ENCODE measurements around the gene TNS3. TPM values are rescaled to one million over a fixed set of nuclear protein-coding genes. Genes with fewer than 3 reads are reported as not detected.

Gene TNS3
- total RNA-seq, 1 donor from 2014 or later: 92.9 TPM

- no peak for FAIRE-seq
- peaks cover 13% of the 10 kb centered on the region for H3K36me3 Mint-ChIP-seq (ENCODE audit: low read depth, unreplicated experiment)
- peaks cover 53% of the 10 kb centered on the region for H3K4me1 Mint-ChIP-seq (ENCODE audit: low read depth, unreplicated experiment)
- Histone ChIP-seq H3K79me2 (ENCODE audit: insufficient read depth, low read length) (peaks cover 56% of the 10 kb centered on the region), H3K9ac (ENCODE audit: low read length) (peak overlapping the region; percentile 1), H3K27ac (ENCODE audit: low read depth, low read length) (no peak overlapping the region), H3K4me1 (ENCODE audit: insufficient read depth, low read length) (peaks cover 47% of the 10 kb centered on the region), H3K27me3 (ENCODE audit: insufficient read depth, low read length) (no peaks in the 10 kb centered on the region), H4K20me1 (ENCODE audit: insufficient read depth, low read length) (peaks cover 40% of the 10 kb centered on the region), H3K4me2 (ENCODE audit: low read length) (peak overlapping the region; percentile 7), H2AFZ (ENCODE audit: low read depth, low read length) (no peak overlapping the region), H3K36me3 (ENCODE audit: insufficient read depth, low read length) (no peaks in the 10 kb centered on the region), H3K9me3 (ENCODE audit: insufficient read depth, low read depth, low read length) (no peaks in the 10 kb centered on the region), H3K4me3 (ENCODE audit: insufficient read depth, low read depth, low read length) (no peak overlapping the region)
- H3K27me3 Mint-ChIP-seq (ENCODE audit: low read depth, unreplicated experiment): no peaks in the 10 kb centered on the region
- H3K27ac Mint-ChIP-seq (ENCODE audit: unreplicated experiment): peak overlapping the region; percentile 93
- peaks cover 2% of the 10 kb centered on the region for H3K9me3 Mint-ChIP-seq (ENCODE audit: unreplicated experiment)
- peak overlapping the region; percentile 18 for H3K4me3 Mint-ChIP-seq (ENCODE audit: unreplicated experiment)
- TF ChIP-seq EZH2 (IDR thresholded peaks at IDR 0.05; ENCODE audit: insufficient read depth, low read length) (no peak), CTCF (IDR thresholded peaks at IDR 0.05; ENCODE audit: insufficient read depth, low read depth, low read length) (no peak)
- DNase-seq (ENCODE audit: low read depth): peak; percentile 80
These were observed 42.4 kb downstream of the TNS3 start for GRCh38 chr7:47539398-47540052.

- Histone ChIP-seq H2AFZ (ENCODE audit: low read depth, low read length) (no peak overlapping the region), H3K4me1 (ENCODE audit: insufficient read depth, low read length) (peaks cover 47% of the 10 kb centered on the region), H3K36me3 (ENCODE audit: insufficient read depth, low read length) (no peaks in the 10 kb centered on the region), H3K4me2 (ENCODE audit: low read length) (peak overlapping the region; percentile 7), H3K27ac (ENCODE audit: low read depth, low read length) (no peak overlapping the region), H3K9me3 (ENCODE audit: insufficient read depth, low read depth, low read length) (no peaks in the 10 kb centered on the region), H3K27me3 (ENCODE audit: insufficient read depth, low read length) (no peaks in the 10 kb centered on the region), H3K79me2 (ENCODE audit: insufficient read depth, low read length) (peaks cover 57% of the 10 kb centered on the region), H3K4me3 (ENCODE audit: insufficient read depth, low read depth, low read length) (no peak overlapping the region), H4K20me1 (ENCODE audit: insufficient read depth, low read length) (peaks cover 37% of the 10 kb centered on the region), H3K9ac (ENCODE audit: low read length) (no peak overlapping the region)
- Mint-ChIP-seq H3K9me3 (ENCODE audit: unreplicated experiment) (peaks cover 2% of the 10 kb centered on the region), H3K36me3 (ENCODE audit: low read depth, unreplicated experiment) (peaks cover 13% of the 10 kb centered on the region), H3K4me1 (ENCODE audit: low read depth, unreplicated experiment) (peaks cover 56% of the 10 kb centered on the region), H3K4me3 (ENCODE audit: unreplicated experiment) (peak overlapping the region; percentile 7), H3K27ac (ENCODE audit: unreplicated experiment) (peak overlapping the region; percentile 64), H3K27me3 (ENCODE audit: low read depth, unreplicated experiment) (no peaks in the 10 kb centered on the region)
- no peak for FAIRE-seq
- DNase-seq (ENCODE audit: low read depth): no peak
- TF ChIP-seq CTCF (IDR thresholded peaks at IDR 0.05; ENCODE audit: insufficient read depth, low read depth, low read length) (no peak), EZH2 (IDR thresholded peaks at IDR 0.05; ENCODE audit: insufficient read depth, low read length) (no peak)
These were observed 43.0 kb downstream of the TNS3 start for GRCh38 chr7:47538846-47539311.
